Activated CD4-positive, alpha-beta memory T cell treated with anti-CD3 and anti-CD28 coated beads, Interleukin-2, amount 10 ng/mL, durations not matched to agents 7 days and 5 days (primary cell): ENCODE measurements around the gene COL1A2. TPM values are rescaled to one million over a fixed set of nuclear protein-coding genes. Genes with fewer than 3 reads are reported as not detected.

Source experiments
- CTCF ChIA-PET: fragments of 350-600 bp; sonication (Branson Sonifier 250); formaldehyde crosslinking; loops from one replicate; lab custom pipeline; 2021; ENCODE audit warnings: antibody characterized with exemption, inconsistent platforms; lab: Charles Lee
- POLR2A ChIA-PET: fragments of 350-600 bp; sonication (Branson Sonifier 250); formaldehyde crosslinking; loops from one replicate; lab custom pipeline; 2021; ENCODE audit warnings: antibody characterized with exemption; lab: Charles Lee
- DNase-seq: peaks from one replicate; pipeline ENCODE4 v3.0.0-alpha.2; 2020
- H3K27ac Mint-ChIP-seq: one replicate; pipeline ENCODE4 v1.8.0; 2021; ENCODE audit warnings: mild to moderate bottlenecking, mixed read lengths
- H3K27me3 Mint-ChIP-seq: one replicate; pipeline ENCODE4 v1.8.0; 2021; ENCODE audit warnings: mixed read lengths
- H3K36me3 Mint-ChIP-seq: one replicate; pipeline ENCODE4 v1.8.0; 2021; ENCODE audit warnings: low read depth, mixed read lengths
- H3K4me1 Mint-ChIP-seq: one replicate; pipeline ENCODE4 v1.8.0; 2021; ENCODE audit warnings: mixed read lengths
- H3K4me3 Mint-ChIP-seq: one replicate; pipeline ENCODE4 v1.8.0; 2021; ENCODE audit warnings: mild to moderate bottlenecking, mixed read lengths
- H3K9me3 Mint-ChIP-seq: one replicate; pipeline ENCODE4 v1.8.0; 2021; ENCODE audit warnings: mixed read lengths
- total RNA-seq, 2 experiments: library from RNA; stranded (reverse); gene quantifications; one replicate each; pipeline ENCODE4 v1.2.3, GENCODE V29; 2021

The COL1A2 gene
- under 1 TPM in 1 of 2 experiments, not detected in 1; 0.08 TPM for total RNA-seq

- peaks cover 8% of the 10 kb centered on the region for H3K4me1 Mint-ChIP-seq
- H3K9me3 Mint-ChIP-seq = no peaks in the 10 kb centered on the region
- H3K27ac Mint-ChIP-seq = no peak within 1 kb of the TSS
- peaks cover 35% of the 10 kb centered on the region for H3K27me3 Mint-ChIP-seq
- no peak for DNase-seq
- ChIA-PET POLR2A (no interaction called here), CTCF (interaction anchor here (0.6 to 2.0 kb wide), 6 partner anchors 7 to 1148 kb away, joined by 3 to 7 read pairs (median 4); no protein-coding TSS in a partner anchor)
- no peaks in the 10 kb centered on the region for H3K36me3 Mint-ChIP-seq
- no peak within 1 kb of the TSS for H3K4me3 Mint-ChIP-seq
These were observed at the start of gene COL1A2 for GRCh38 chr7:94394437-94395140. COL1A2 (plus strand) TSS chr7:94394895; CDS start chr7:94395032, 137 bp downstream.

- Mint-ChIP-seq H3K9me3 (no peaks in the 10 kb centered on the region), H3K4me1 (no peaks in the 10 kb centered on the region)
- POLR2A ChIA-PET = no interaction called here
These were observed 48.8 kb upstream of the COL1A2 start for GRCh38 chr7:94345907-94346306.

GRCh38 chr7:94348142-94348541 is 46.6 kb upstream of the COL1A2 start:
- Mint-ChIP-seq H3K27ac (no peak overlapping the region), H3K9me3 (no peaks in the 10 kb centered on the region), H3K4me1 (no peaks in the 10 kb centered on the region), H3K4me3 (no peak overlapping the region), H3K27me3 (peaks cover 2% of the 10 kb centered on the region), H3K36me3 (no peaks in the 10 kb centered on the region)
- ChIA-PET CTCF (no interaction called here), POLR2A (no interaction called here)
- no peak for DNase-seq

More at GRCh38 chr7:94345907-94346306, 48.8 kb upstream of the COL1A2 start:
- no peak for DNase-seq
- H3K27ac Mint-ChIP-seq = no peak overlapping the region
- no peak overlapping the region for H3K4me3 Mint-ChIP-seq
- CTCF ChIA-PET = no interaction called here
- H3K27me3 Mint-ChIP-seq = no peaks in the 10 kb centered on the region
- no peaks in the 10 kb centered on the region for H3K36me3 Mint-ChIP-seq

GRCh38 chr7:94350734-94351133 is 44.0 kb upstream of the COL1A2 start:
- no peak for DNase-seq
- POLR2A ChIA-PET = no interaction called here
- H3K27ac Mint-ChIP-seq = no peak overlapping the region
- H3K4me1 Mint-ChIP-seq = no peaks in the 10 kb centered on the region
- H3K36me3 Mint-ChIP-seq = no peaks in the 10 kb centered on the region
- no peak overlapping the region for H3K4me3 Mint-ChIP-seq
- H3K9me3 Mint-ChIP-seq = no peaks in the 10 kb centered on the region
- peaks cover 2% of the 10 kb centered on the region for H3K27me3 Mint-ChIP-seq
- CTCF ChIA-PET = no interaction called here

- Mint-ChIP-seq H3K36me3 (no peaks in the 10 kb centered on the region), H3K4me3 (no peak overlapping the region), H3K27me3 (peaks cover 2% of the 10 kb centered on the region), H3K4me1 (no peaks in the 10 kb centered on the region), H3K9me3 (no peaks in the 10 kb centered on the region), H3K27ac (no peak overlapping the region)
- ChIA-PET CTCF (no interaction called here), POLR2A (no interaction called here)
- no peak for DNase-seq
These were observed 43.0 kb upstream of the COL1A2 start for GRCh38 chr7:94351703-94352102.

- Mint-ChIP-seq H3K36me3 (no peaks in the 10 kb centered on the region), H3K27me3 (peaks cover 2% of the 10 kb centered on the region), H3K4me3 (no peak overlapping the region), H3K4me1 (no peaks in the 10 kb centered on the region), H3K9me3 (no peaks in the 10 kb centered on the region), H3K27ac (no peak overlapping the region)
- POLR2A ChIA-PET = no interaction called here
- DNase-seq = no peak
- CTCF ChIA-PET = no interaction called here
These were observed 41.8 kb upstream of the COL1A2 start for GRCh38 chr7:94352887-94353286.

GRCh38 chr7:94354953-94355352 is 39.7 kb upstream of the COL1A2 start:
- Mint-ChIP-seq H3K9me3 (no peaks in the 10 kb centered on the region), H3K36me3 (no peaks in the 10 kb centered on the region), H3K4me3 (no peak overlapping the region), H3K4me1 (no peaks in the 10 kb centered on the region), H3K27me3 (peaks cover 2% of the 10 kb centered on the region), H3K27ac (no peak overlapping the region)
- ChIA-PET POLR2A (no interaction called here), CTCF (no interaction called here)
- DNase-seq = no peak

GRCh38 chr7:94355454-94355853 is 39.2 kb upstream of the COL1A2 start:
- H3K9me3 Mint-ChIP-seq = no peaks in the 10 kb centered on the region
- H3K27me3 Mint-ChIP-seq = peaks cover 2% of the 10 kb centered on the region
- no peaks in the 10 kb centered on the region for H3K36me3 Mint-ChIP-seq
- no peak overlapping the region for H3K27ac Mint-ChIP-seq
- H3K4me3 Mint-ChIP-seq = no peak overlapping the region
- ChIA-PET POLR2A (no interaction called here), CTCF (no interaction called here)
- H3K4me1 Mint-ChIP-seq = no peaks in the 10 kb centered on the region
- DNase-seq = no peak

- Mint-ChIP-seq H3K4me1 (no peaks in the 10 kb centered on the region), H3K27me3 (no peaks in the 10 kb centered on the region), H3K27ac (no peak overlapping the region), H3K36me3 (no peaks in the 10 kb centered on the region), H3K4me3 (no peak overlapping the region), H3K9me3 (no peaks in the 10 kb centered on the region)
- CTCF ChIA-PET = no interaction called here
- POLR2A ChIA-PET = no interaction called here
- no peak for DNase-seq
These were observed 37.6 kb upstream of the COL1A2 start for GRCh38 chr7:94357076-94357475.

GRCh38 chr7:94360926-94361325 is 33.8 kb upstream of the COL1A2 start:
- H3K36me3 Mint-ChIP-seq = no peaks in the 10 kb centered on the region
- no peak for DNase-seq
- POLR2A ChIA-PET = no interaction called here
- H3K4me1 Mint-ChIP-seq = no peaks in the 10 kb centered on the region
- H3K27me3 Mint-ChIP-seq = no peaks in the 10 kb centered on the region
- CTCF ChIA-PET = no interaction called here
- H3K27ac Mint-ChIP-seq = no peak overlapping the region
- no peak overlapping the region for H3K4me3 Mint-ChIP-seq
- H3K9me3 Mint-ChIP-seq = no peaks in the 10 kb centered on the region

- POLR2A ChIA-PET = no interaction called here
These were observed 32.4 kb upstream of the COL1A2 start for GRCh38 chr7:94362276-94362675.

GRCh38 chr7:94364816-94365215 is 29.9 kb upstream of the COL1A2 start:
- CTCF ChIA-PET = no interaction called here
- no peaks in the 10 kb centered on the region for H3K36me3 Mint-ChIP-seq

More at GRCh38 chr7:94362276-94362675, 32.4 kb upstream of the COL1A2 start:
- Mint-ChIP-seq H3K4me1 (no peaks in the 10 kb centered on the region), H3K27ac (no peak overlapping the region), H3K27me3 (no peaks in the 10 kb centered on the region), H3K36me3 (no peaks in the 10 kb centered on the region), H3K9me3 (no peaks in the 10 kb centered on the region), H3K4me3 (no peak overlapping the region)
- no peak for DNase-seq
- CTCF ChIA-PET = no interaction called here

GRCh38 chr7:94366163-94366562 is 28.5 kb upstream of the COL1A2 start:
- ChIA-PET CTCF (no interaction called here), POLR2A (no interaction called here)
- no peak overlapping the region for H3K4me3 Mint-ChIP-seq
- H3K4me1 Mint-ChIP-seq = no peaks in the 10 kb centered on the region
- no peaks in the 10 kb centered on the region for H3K9me3 Mint-ChIP-seq
- no peaks in the 10 kb centered on the region for H3K27me3 Mint-ChIP-seq
- no peaks in the 10 kb centered on the region for H3K36me3 Mint-ChIP-seq
- DNase-seq = no peak
- no peak overlapping the region for H3K27ac Mint-ChIP-seq

More at GRCh38 chr7:94364816-94365215, 29.9 kb upstream of the COL1A2 start:
- Mint-ChIP-seq H3K9me3 (no peaks in the 10 kb centered on the region), H3K4me1 (no peaks in the 10 kb centered on the region), H3K27me3 (no peaks in the 10 kb centered on the region), H3K27ac (no peak overlapping the region), H3K4me3 (no peak overlapping the region)
- POLR2A ChIA-PET = no interaction called here
- no peak for DNase-seq

- no peak overlapping the region for H3K27ac Mint-ChIP-seq
- no peaks in the 10 kb centered on the region for H3K9me3 Mint-ChIP-seq
- H3K27me3 Mint-ChIP-seq = no peaks in the 10 kb centered on the region
- no peaks in the 10 kb centered on the region for H3K36me3 Mint-ChIP-seq
- no peaks in the 10 kb centered on the region for H3K4me1 Mint-ChIP-seq
- DNase-seq = no peak
- ChIA-PET POLR2A (no interaction called here), CTCF (no interaction called here)
- H3K4me3 Mint-ChIP-seq = no peak overlapping the region
These were observed 27.9 kb upstream of the COL1A2 start for GRCh38 chr7:94366832-94367231.
